H9 (cell line): ENCODE measurements around the gene PTCHD1. TPM values are rescaled to one million over a fixed set of nuclear protein-coding genes. Genes with fewer than 3 reads are reported as not detected.

Source experiments
- DNase-seq: peaks from one replicate; pipeline ENCODE4 v3.0.0-alpha.2; 2017
- H2AFZ ChIP-seq: one replicate; pipeline ENCODE4 v1.6.1; 2013; ENCODE audit warnings: mild to moderate bottlenecking, low read length, control low read depth, moderate library complexity
- H2AK5ac ChIP-seq: 2 replicates; pipeline ENCODE4 v1.6.1; 2013; ENCODE audit warnings: low read length, control low read depth, mixed read lengths; ENCODE audit not compliant: insufficient read length
- H2BK120ac ChIP-seq: one replicate; pipeline ENCODE4 v1.6.1; 2013; ENCODE audit warnings: low read depth, mild to moderate bottlenecking, low read length, control low read depth, inconsistent platforms; ENCODE audit not compliant: poor library complexity, severe bottlenecking
- H2BK12ac ChIP-seq: 2 replicates; pipeline ENCODE4 v1.6.1; 2013; ENCODE audit warnings: low read length, control low read depth, mixed read lengths, low read depth; ENCODE audit not compliant: insufficient read length
- H2BK15ac ChIP-seq: 2 replicates; pipeline ENCODE4 v1.6.1; 2013; ENCODE audit warnings: low read depth, low read length, control low read depth
- H2BK20ac ChIP-seq: one replicate; pipeline ENCODE4 v1.6.1; 2013; ENCODE audit warnings: low read depth, mild to moderate bottlenecking, low read length, control low read depth, inconsistent platforms; ENCODE audit not compliant: poor library complexity, severe bottlenecking
- H2BK5ac ChIP-seq: 2 replicates; pipeline ENCODE4 v1.6.1; 2013; ENCODE audit warnings: low read length, control low read depth, mixed read lengths; ENCODE audit not compliant: insufficient read length
- H3K14ac ChIP-seq: 2 replicates; pipeline ENCODE4 v1.6.1; 2013; ENCODE audit warnings: low read length, control low read depth; ENCODE audit not compliant: insufficient read depth
- H3K18ac ChIP-seq: 2 replicates; pipeline ENCODE4 v1.6.1; 2013; ENCODE audit warnings: low read depth, mild to moderate bottlenecking, mixed read lengths, low read length, control low read depth; ENCODE audit not compliant: insufficient read length
- H3K23ac ChIP-seq: 2 replicates; pipeline ENCODE4 v1.6.1; 2013; ENCODE audit warnings: low read length, control low read depth, mixed read lengths, low read depth; ENCODE audit not compliant: insufficient read length
- H3K23me2 ChIP-seq: 2 replicates; pipeline ENCODE4 v1.6.1; 2013; ENCODE audit warnings: low read depth, mild to moderate bottlenecking, mixed read lengths, low read length, control low read depth; ENCODE audit not compliant: insufficient read length, poor library complexity, severe bottlenecking
- H3K27ac ChIP-seq: 2 replicates; pipeline ENCODE4 v1.5.1; 2013; ENCODE audit warnings: low read length, control low read depth, mixed read lengths, low read depth; ENCODE audit not compliant: insufficient read length
- H3K27me3 ChIP-seq: 2 replicates; pipeline ENCODE4 v1.6.1; 2013; ENCODE audit warnings: low read length, control low read depth, inconsistent platforms; ENCODE audit not compliant: insufficient read depth
- H3K4ac ChIP-seq: 2 replicates; pipeline ENCODE4 v1.6.1; 2013; ENCODE audit warnings: low read depth, mild to moderate bottlenecking, control low read depth, inconsistent platforms, low read length, moderate library complexity
- H3K4me1 ChIP-seq: 2 replicates; pipeline ENCODE4 v1.6.1; 2013; ENCODE audit warnings: low read length, control low read depth, inconsistent platforms; ENCODE audit not compliant: insufficient read depth
- H3K4me2 ChIP-seq: 2 replicates; pipeline ENCODE4 v1.6.1; 2013; ENCODE audit warnings: low read length, control low read depth, mixed read lengths; ENCODE audit not compliant: insufficient read length, insufficient read depth
- H3K56ac ChIP-seq: 2 replicates; pipeline ENCODE4 v1.6.1; 2013; ENCODE audit warnings: low read depth, mild to moderate bottlenecking, mixed read lengths, low read length, control low read depth; ENCODE audit not compliant: insufficient read length
- H3K79me1 ChIP-seq: 2 replicates; pipeline ENCODE4 v1.6.1; 2013; ENCODE audit warnings: low read depth, mild to moderate bottlenecking, moderate library complexity, low read length, control low read depth, inconsistent platforms; ENCODE audit not compliant: insufficient read depth, poor library complexity, severe bottlenecking
- H3K79me2 ChIP-seq: 2 replicates; pipeline ENCODE4 v1.6.1; 2013; ENCODE audit warnings: low read length, control low read depth, inconsistent platforms; ENCODE audit not compliant: insufficient read depth
- H3K9ac ChIP-seq: 2 replicates; pipeline ENCODE4 v1.6.1; 2013; ENCODE audit warnings: low read length, control low read depth, mixed read lengths; ENCODE audit not compliant: insufficient read length; ENCODE audit errors: extremely low read depth
- H3K9me3 ChIP-seq: one replicate; pipeline ENCODE4 v1.6.1; 2013; ENCODE audit warnings: low read depth, low read length, inconsistent platforms; ENCODE audit not compliant: control insufficient read depth
- H3T11ph ChIP-seq: one replicate; pipeline ENCODE4 v1.6.1; 2013; ENCODE audit warnings: mild to moderate bottlenecking, low read length, control low read depth, inconsistent platforms
- H4K20me1 ChIP-seq: one replicate; pipeline ENCODE4 v1.6.1; 2013; ENCODE audit not compliant: control insufficient read depth, insufficient read length, insufficient read depth
- H4K5ac ChIP-seq: 2 replicates; pipeline ENCODE4 v1.6.1; 2013; ENCODE audit warnings: low read depth, mild to moderate bottlenecking, mixed read lengths, low read length, control low read depth; ENCODE audit not compliant: insufficient read length
- H4K8ac ChIP-seq: replicated peaks from 2 replicates; pipeline ENCODE4 v1.6.1; 2013; ENCODE audit warnings: low read length, control low read depth, mixed read lengths, low read depth; ENCODE audit not compliant: insufficient read length
- H4K91ac ChIP-seq: 2 replicates; pipeline ENCODE4 v1.6.1; 2013; ENCODE audit warnings: low read depth, mild to moderate bottlenecking, moderate library complexity, mixed read lengths, low read length, control low read depth; ENCODE audit not compliant: insufficient read length
- H3K27ac Mint-ChIP-seq, 3 experiments: 2 replicates in 2 of 3; 3 replicates in 1 of 3; pipeline ENCODE4 v1.8.0; 2020 to 2021; ENCODE audit warnings: mixed read lengths in 3 of 3, mild to moderate bottlenecking in 1 of 3, moderate library complexity in 1 of 3
- H3K27me3 Mint-ChIP-seq: 2 replicates; pipeline ENCODE4 v1.8.0; 2021; ENCODE audit warnings: low read depth, mild to moderate bottlenecking, moderate library complexity, mixed read lengths
- H3K36me3 Mint-ChIP-seq, 3 experiments: 2 replicates in 2 of 3; 3 replicates in 1 of 3; pipeline ENCODE4 v1.8.0; 2020 to 2021; ENCODE audit warnings: low read depth in 3 of 3, mixed read lengths in 3 of 3; ENCODE audit not compliant: insufficient read depth in 1 of 3
- H3K4me1 Mint-ChIP-seq, 2 experiments: 2 replicates each; pipeline ENCODE4 v1.8.0; 2020; ENCODE audit warnings: mixed read lengths in 2 of 2
- H3K4me3 Mint-ChIP-seq, 2 experiments: 2 replicates in 1 of 2; 3 replicates in 1 of 2; pipeline ENCODE4 v1.8.0; 2020 to 2021; ENCODE audit warnings: mild to moderate bottlenecking in 2 of 2, mixed read lengths in 2 of 2, moderate library complexity in 1 of 2
- H3K9me3 Mint-ChIP-seq, 2 experiments: 2 replicates in 1 of 2; 3 replicates in 1 of 2; pipeline ENCODE4 v1.8.0; 2020; ENCODE audit warnings: mild to moderate bottlenecking in 2 of 2, mixed read lengths in 2 of 2, moderate library complexity in 1 of 2
- WGBS: extraction: QIAGEN DNeasy Blood & Tissue Kit; methylation state at CpG from one replicate; pipeline ENCODE4 v1.1.7; 2013; ENCODE audit warnings: missing lambda C conversion rate, low lambda C conversion rate, mixed read lengths; ENCODE audit not compliant: insufficient read length; ENCODE audit errors: extremely low coverage; 5-methylcytosine and 5-hydroxymethylcytosine counted together
- total RNA-seq: library from RNA; stranded (reverse); gene quantifications from 2 replicates; pipeline ENCODE4 v1.2.1, GENCODE V29; 2021
- TF ChIP-seq, protein P1 (sequence below): fragments of 200-600 bp; sonication (generic); conservative IDR thresholded peaks from 3 replicates; pipeline ENCODE4 v1.8.0; 2021; ENCODE audit warnings: antibody characterized with exemption, mild to moderate bottlenecking

Gene PTCHD1
- total RNA-seq, 1 experiment from 2014 or later, result 1.4 TPM

DNA sequence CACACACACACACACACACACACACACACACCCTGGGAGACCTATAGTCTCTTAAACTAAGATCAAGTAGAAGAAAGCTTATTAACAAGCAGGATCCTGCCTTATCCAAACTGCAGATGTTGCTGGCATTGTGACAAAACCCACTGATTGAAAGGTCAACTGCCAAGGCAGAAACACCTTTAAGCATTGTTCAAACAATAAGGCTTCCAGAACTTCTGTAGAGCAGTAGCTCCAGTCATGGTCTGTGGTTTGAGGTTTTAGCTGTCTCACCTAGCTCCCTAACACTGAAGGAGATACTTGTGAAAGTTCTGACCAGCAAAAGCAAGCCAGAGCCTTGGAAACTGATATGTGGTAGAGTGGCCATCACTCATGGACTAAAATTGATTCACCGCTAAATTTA lies 59.8 kb downstream of the PTCHD1 start:
- no peak for DNase-seq
- Histone ChIP-seq H3K23me2 (no peaks in the 10 kb centered on the region), H4K8ac (no peak overlapping the region), H3K9ac (no peak overlapping the region), H3K56ac (no peak overlapping the region), H2BK5ac (no peak overlapping the region), H2BK15ac (no peak overlapping the region), H3K18ac (no peak overlapping the region), H2BK20ac (no peak overlapping the region), H3K9me3 (no peaks in the 10 kb centered on the region), H2BK120ac (no peak overlapping the region), H3K27ac (no peak overlapping the region), H3K23ac (no peak overlapping the region), H4K91ac (no peak overlapping the region), H2AK5ac (no peak overlapping the region), H3K27me3 (no peaks in the 10 kb centered on the region), H3K4ac (no peak overlapping the region), H3K4me2 (no peak overlapping the region), H3K79me1 (no peaks in the 10 kb centered on the region), H4K20me1 (no peaks in the 10 kb centered on the region), H4K5ac (no peak overlapping the region), H3T11ph (no peak overlapping the region), H3K14ac (no peak overlapping the region), H3K4me1 (no peaks in the 10 kb centered on the region; the same call in 1 of the 2 replicates), H3K79me2 (no peaks in the 10 kb centered on the region), H2AFZ (no peak overlapping the region), H2BK12ac (no peak overlapping the region)
- Mint-ChIP-seq H3K27ac (no peak overlapping the region), H3K36me3 (no peaks in the 10 kb centered on the region; a peak in 1 of 7 replicates), H3K4me1 (peaks cover 9 to 14% of the 10 kb centered on the region in 2 experiments), H3K9me3 (no peaks in the 10 kb centered on the region), H3K27me3 (no peaks in the 10 kb centered on the region), H3K4me3 (no peak overlapping the region)
- TF ChIP-seq, protein P1, sequence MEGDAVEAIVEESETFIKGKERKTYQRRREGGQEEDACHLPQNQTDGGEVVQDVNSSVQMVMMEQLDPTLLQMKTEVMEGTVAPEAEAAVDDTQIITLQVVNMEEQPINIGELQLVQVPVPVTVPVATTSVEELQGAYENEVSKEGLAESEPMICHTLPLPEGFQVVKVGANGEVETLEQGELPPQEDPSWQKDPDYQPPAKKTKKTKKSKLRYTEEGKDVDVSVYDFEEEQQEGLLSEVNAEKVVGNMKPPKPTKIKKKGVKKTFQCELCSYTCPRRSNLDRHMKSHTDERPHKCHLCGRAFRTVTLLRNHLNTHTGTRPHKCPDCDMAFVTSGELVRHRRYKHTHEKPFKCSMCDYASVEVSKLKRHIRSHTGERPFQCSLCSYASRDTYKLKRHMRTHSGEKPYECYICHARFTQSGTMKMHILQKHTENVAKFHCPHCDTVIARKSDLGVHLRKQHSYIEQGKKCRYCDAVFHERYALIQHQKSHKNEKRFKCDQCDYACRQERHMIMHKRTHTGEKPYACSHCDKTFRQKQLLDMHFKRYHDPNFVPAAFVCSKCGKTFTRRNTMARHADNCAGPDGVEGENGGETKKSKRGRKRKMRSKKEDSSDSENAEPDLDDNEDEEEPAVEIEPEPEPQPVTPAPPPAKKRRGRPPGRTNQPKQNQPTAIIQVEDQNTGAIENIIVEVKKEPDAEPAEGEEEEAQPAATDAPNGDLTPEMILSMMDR, result no peak
- no CpG with 5 or more reads among the region's 1 CpG for WGBS
